NB4 (cell line): ENCODE results near the gene UBFD1.
"Not testable (repeated sequence)": the region's sequence is repeated elsewhere in the genome, so short reads cannot be mapped to it uniquely, and the experiment has no call there.

Source experiments
- DNase-seq: peaks from one replicate; pipeline ENCODE4 v3.0.0; 2010; ENCODE audit warnings: low read depth
- H3K4me3 ChIP-seq: one replicate; pipeline ENCODE4 v1.5.1; 2011; ENCODE audit warnings: mild to moderate bottlenecking, low read depth, low read length, moderate library complexity
- MYC ChIP-seq: IDR thresholded peaks from 2 replicates; pipeline ENCODE4 v1.6.1; 2011; ENCODE audit warnings: low read depth, low read length
- POLR2A ChIP-seq: IDR thresholded peaks from 2 replicates; pipeline ENCODE4 v1.6.1; 2011; ENCODE audit warnings: mild to moderate bottlenecking; ENCODE audit not compliant: insufficient read length; ENCODE audit errors: extremely low read depth
- TF ChIP-seq, protein P1 (sequence below): IDR thresholded peaks from 2 replicates; pipeline ENCODE4 v1.6.1; 2011; ENCODE audit warnings: low read depth, low read length
- TF ChIP-seq, protein P2 (sequence below): IDR thresholded peaks from one replicate; pipeline ENCODE4 v1.5.1; 2012; ENCODE audit warnings: low read depth, low read length

UBFD1 gene

DNA sequence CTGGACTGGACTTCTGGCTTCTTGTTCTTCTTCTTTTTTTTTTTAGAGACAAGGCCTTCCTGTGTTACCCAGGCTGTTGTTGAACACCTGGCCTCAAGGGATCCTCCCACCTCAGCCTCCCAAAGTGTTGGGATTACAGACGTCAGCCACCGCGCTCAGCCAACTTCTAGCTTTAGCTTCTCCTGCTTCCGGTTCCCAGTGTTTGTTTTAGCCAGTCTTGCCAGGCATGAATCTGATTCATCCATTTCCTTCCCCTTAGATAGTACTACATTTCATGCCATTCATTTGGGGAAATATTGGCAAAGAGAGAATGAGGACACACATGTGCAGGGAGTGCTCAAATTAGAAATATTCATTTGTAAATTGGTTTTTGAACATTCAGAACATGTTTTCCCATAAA lies 50.7 kb downstream of the UBFD1 start:
- TF ChIP-seq, protein P1, sequence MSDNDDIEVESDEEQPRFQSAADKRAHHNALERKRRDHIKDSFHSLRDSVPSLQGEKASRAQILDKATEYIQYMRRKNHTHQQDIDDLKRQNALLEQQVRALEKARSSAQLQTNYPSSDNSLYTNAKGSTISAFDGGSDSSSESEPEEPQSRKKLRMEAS, result no peak
- TF ChIP-seq MYC (no peak), POLR2A (no peak)
- TF ChIP-seq, protein P2, sequence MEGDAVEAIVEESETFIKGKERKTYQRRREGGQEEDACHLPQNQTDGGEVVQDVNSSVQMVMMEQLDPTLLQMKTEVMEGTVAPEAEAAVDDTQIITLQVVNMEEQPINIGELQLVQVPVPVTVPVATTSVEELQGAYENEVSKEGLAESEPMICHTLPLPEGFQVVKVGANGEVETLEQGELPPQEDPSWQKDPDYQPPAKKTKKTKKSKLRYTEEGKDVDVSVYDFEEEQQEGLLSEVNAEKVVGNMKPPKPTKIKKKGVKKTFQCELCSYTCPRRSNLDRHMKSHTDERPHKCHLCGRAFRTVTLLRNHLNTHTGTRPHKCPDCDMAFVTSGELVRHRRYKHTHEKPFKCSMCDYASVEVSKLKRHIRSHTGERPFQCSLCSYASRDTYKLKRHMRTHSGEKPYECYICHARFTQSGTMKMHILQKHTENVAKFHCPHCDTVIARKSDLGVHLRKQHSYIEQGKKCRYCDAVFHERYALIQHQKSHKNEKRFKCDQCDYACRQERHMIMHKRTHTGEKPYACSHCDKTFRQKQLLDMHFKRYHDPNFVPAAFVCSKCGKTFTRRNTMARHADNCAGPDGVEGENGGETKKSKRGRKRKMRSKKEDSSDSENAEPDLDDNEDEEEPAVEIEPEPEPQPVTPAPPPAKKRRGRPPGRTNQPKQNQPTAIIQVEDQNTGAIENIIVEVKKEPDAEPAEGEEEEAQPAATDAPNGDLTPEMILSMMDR, result no peak
- DNase-seq, result no peak
- H3K4me3 ChIP-seq, result no peak overlapping the region

DNA sequence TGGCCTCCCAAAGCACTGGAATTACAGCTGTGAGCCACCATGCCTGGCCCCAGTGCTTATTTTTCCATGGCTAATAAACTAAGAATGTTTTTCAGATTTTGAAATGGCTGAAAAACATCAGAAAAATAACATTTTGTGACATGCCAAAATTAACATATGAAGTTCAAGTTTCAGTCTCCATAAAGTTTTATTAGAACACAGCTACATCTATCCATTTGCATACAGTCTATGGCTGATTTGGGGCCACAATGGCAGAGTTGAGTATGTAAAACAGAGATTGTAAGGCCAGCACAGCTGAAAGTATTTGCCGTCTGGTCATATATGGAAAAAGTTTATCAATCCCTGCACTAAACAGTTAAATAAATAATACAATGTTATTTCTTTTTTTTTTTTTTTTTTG lies 52.4 kb downstream of the UBFD1 start:
- H3K4me3 ChIP-seq, result no peak overlapping the region
- TF ChIP-seq, protein P1, result no peak
- no peak for DNase-seq

DNA sequence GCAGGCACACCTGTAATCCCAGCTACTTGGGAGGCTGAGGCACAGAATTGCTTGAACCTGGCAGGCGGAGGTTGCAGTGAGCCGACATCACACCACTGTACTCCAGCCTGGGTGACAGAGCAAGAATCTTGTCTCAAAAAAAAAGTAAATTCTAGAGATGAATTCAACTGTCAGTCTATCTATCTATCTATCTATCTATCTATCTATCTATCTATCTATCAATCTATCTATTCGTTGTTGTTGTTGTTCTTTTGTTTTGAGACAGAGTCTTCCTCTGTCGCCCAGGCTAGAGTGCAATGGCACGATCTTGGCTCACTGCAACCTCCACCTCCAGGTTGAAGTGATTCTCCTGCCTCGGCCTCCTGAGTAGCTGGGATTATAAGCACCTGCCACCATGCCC lies 53.4 kb downstream of the UBFD1 start:
- not testable (repeated sequence) for H3K4me3 ChIP-seq, DNase-seq

DNA sequence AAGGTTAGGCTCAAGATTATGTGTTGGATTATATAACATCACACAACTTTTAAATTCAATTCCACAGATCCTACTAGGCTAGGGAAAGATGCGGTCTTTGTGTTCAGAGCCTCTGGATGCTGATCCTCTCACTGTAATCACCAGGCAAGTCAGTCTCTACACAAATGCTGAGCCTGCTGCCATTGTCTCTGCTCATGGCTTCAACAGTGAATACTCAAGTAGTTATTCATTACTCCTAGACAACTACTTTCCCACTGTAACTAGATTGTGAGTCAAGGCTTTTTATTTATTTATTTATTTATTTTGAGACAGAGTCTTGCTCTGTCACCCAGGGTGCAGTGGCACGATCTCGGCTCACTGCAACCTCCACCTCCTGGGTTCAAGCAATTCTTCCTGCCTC lies 54.4 kb downstream of the UBFD1 start:
- no peak overlapping the region for H3K4me3 ChIP-seq
- TF ChIP-seq MYC (no peak), POLR2A (no peak)
- TF ChIP-seq, protein P2, result no peak
- TF ChIP-seq, protein P1, result no peak
- no peak for DNase-seq

DNA sequence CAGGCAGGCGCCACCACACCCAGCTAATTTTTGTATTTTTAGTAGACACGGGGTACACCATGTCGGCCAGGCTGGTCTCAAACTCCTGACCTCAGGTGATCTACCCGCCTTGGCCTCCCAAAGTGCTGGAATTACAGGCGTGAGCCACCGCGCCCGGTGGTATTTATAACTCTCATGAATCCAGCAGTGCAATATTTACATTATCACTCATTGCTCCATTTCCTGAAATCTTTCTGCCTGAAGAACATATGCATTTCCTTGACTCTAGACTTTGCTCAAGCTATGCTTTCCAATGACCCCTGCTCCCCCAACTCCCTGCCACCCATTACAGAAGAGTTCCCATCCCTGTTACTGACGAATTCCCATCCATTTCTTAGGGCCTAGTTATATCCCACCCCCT lies 58.3 kb downstream of the UBFD1 start:
- TF ChIP-seq, protein P1, result no peak
- TF ChIP-seq POLR2A, result no peak
- no peak for DNase-seq
- no peak overlapping the region for H3K4me3 ChIP-seq
